SIG-M5 treated with dmso at 0.1 percent for 504 hours (cell line): ENCODE measurements around the gene GRHPR.
"Not testable (repeated sequence)": the region's sequence is repeated elsewhere in the genome, so short reads cannot be mapped to it uniquely, and the experiment has no call there.

ENCODE experiments used
- DNase-seq: peaks from one replicate; lab custom pipeline; 2025; ENCODE audit not compliant: unreplicated experiment; lab: John Stamatoyannopoulos, UW

GRHPR gene

GRCh38 chr9:37474438-37474837 lies 51.9 kb downstream of the GRHPR start:
- DNase-seq = no peak

GRCh38 chr9:37476930-37477329 lies 54.4 kb downstream of the GRHPR start:
- no peak for DNase-seq

- DNase-seq = not testable (repeated sequence)
Measured at GRCh38 chr9:37477443-37477842, 54.9 kb downstream of the GRHPR start.

- not testable (repeated sequence) for DNase-seq
Measured at GRCh38 chr9:37477987-37478619, 55.6 kb downstream of the GRHPR start.

- no peak for DNase-seq
Measured at GRCh38 chr9:37480759-37481158, 58.3 kb downstream of the GRHPR start.

GRCh38 chr9:37485389-37486255 lies 63.1 kb downstream of the GRHPR start, which contains the start of gene POLR1E:
Gene POLR1E (plus strand): TSS chr9:37485948. CDS start chr9:37486048, 100 bp downstream.
- DNase-seq = peak; percentile 80

GRCh38 chr9:37486256-37486615 lies 63.7 kb downstream of the GRHPR start:
- no peak for DNase-seq
